H1 (cell line): Measurements from ENCODE around the gene LMNTD1. TPM values are rescaled to one million over a fixed set of nuclear protein-coding genes. Genes with fewer than 3 reads are reported as not detected.

Experiments used
- CHD1 ChIP-seq: IDR thresholded peaks from 2 replicates; pipeline ENCODE4 v1.6.1; 2012; ENCODE audit warnings: low read depth, low read length, improper control_type of control experiment
- CHD7 ChIP-seq: fragments of 300-600 bp; sonication (generic); IDR thresholded peaks from 2 replicates; pipeline ENCODE4 v1.7.1; 2012; ENCODE audit warnings: low read length, moderate library complexity, mild to moderate bottlenecking, inconsistent platforms; ENCODE audit not compliant: insufficient replicate concordance
- CREB1 ChIP-seq: IDR thresholded peaks from 2 replicates; pipeline ENCODE4 v1.6.1; 2012; ENCODE audit warnings: inconsistent platforms
- EZH2 ChIP-seq: fragments of 200-600 bp; sonication (generic); IDR thresholded peaks from 2 replicates; pipeline ENCODE4 v1.7.1; 2012; ENCODE audit warnings: low read depth, mild to moderate bottlenecking, moderate library complexity, low read length, inconsistent platforms; ENCODE audit not compliant: severe bottlenecking
- GTF2F1 ChIP-seq: IDR thresholded peaks from 2 replicates; pipeline ENCODE4 v1.6.1; 2012; ENCODE audit warnings: low read depth, low read length, improper control_type of control experiment, borderline replicate concordance
- JUND ChIP-seq: IDR thresholded peaks from 2 replicates; pipeline ENCODE4 v1.6.1; 2011; ENCODE audit warnings: mild to moderate bottlenecking, improper control_type of control experiment, low read length
- KDM5A ChIP-seq: fragments of 200-600 bp; IDR thresholded peaks from 2 replicates; pipeline ENCODE4 v1.7.1; 2012; ENCODE audit warnings: mild to moderate bottlenecking, low read length, inconsistent platforms, mixed read lengths
- RXRA ChIP-seq: IDR thresholded peaks from 2 replicates; pipeline ENCODE4 v1.6.1; 2011; ENCODE audit warnings: low read depth, mild to moderate bottlenecking, low read length, moderate library complexity; ENCODE audit not compliant: insufficient read depth
- SP2 ChIP-seq: IDR thresholded peaks from 2 replicates; pipeline ENCODE4 v1.6.1; 2012; ENCODE audit warnings: mild to moderate bottlenecking, low read length, inconsistent platforms
- SRF ChIP-seq: IDR thresholded peaks from 2 replicates; pipeline ENCODE4 v1.6.1; 2011; ENCODE audit warnings: mild to moderate bottlenecking, low read depth, low read length, moderate library complexity
- TEAD4 ChIP-seq: IDR thresholded peaks from 2 replicates; pipeline ENCODE4 v1.6.1; 2012; ENCODE audit warnings: low read depth, low read length, inconsistent platforms, mixed read lengths
- polyA plus RNA-seq, 7 experiments: library from polyadenylated mRNA; depleted of rRNA in 3 of 7; stranded (reverse) in 5 of 7; unstranded in 2 of 7; fragments of >200 nt in 5 of 7; fragments of 200-250 nt in 2 of 7; gene quantifications; 1 replicate in 5 of 7; 2 replicates in 1 of 7; 4 replicates in 1 of 7; pipeline versions ENCODE4 v1.2.1 to v1.2.3, GENCODE V29; 2011 to 2013; ENCODE audit warnings: missing spikeins in 2 of 7, mixed read lengths in 2 of 7
- total RNA-seq: library from RNA; stranded (reverse); fragmentation: NEBNext Ultra II Directional; extraction: Animal tissue kit (Norgen Biotek cat#: 25700); gene quantifications from 2 replicates; pipeline ENCODE4 v1.2.1, GENCODE V29; 2021

LMNTD1 gene
- total and polyA plus RNA-seq, 2 of the 8 experiments (the other 6 are each of a cell fraction or from before 2014, with no cell fraction given), result not detected

GRCh38 chr12:25427337-25428249, 125.5 kb downstream of the LMNTD1 start (continued):
- TF ChIP-seq GTF2F1 (no peak), SRF (no peak), RXRA (no peak), EZH2 (no peak), TEAD4 (no peak), CHD1 (no peak), CREB1 (no peak), JUND (no peak), KDM5A (no peak), SP2 (no peak), CHD7 (no peak)
